ENCODE measurements around the gene OTOG. TPM values are rescaled to one million over a fixed set of nuclear protein-coding genes. Genes with fewer than 3 reads are reported as not detected.

Gene OTOG
- total and polyA plus RNA-seq, 2 donors (not counting 1 experiment from before 2014, with no cell fraction given) = not detected

- H4K20me1 ChIP-seq (ENCODE audit: control insufficient read depth, insufficient read depth, low read length, poor library complexity, severe bottlenecking) = no peaks in the 10 kb centered on the region
- no peaks in the 10 kb centered on the region for H3K27me3 ChIP-seq (replicated peaks in 1 of 4; ENCODE audit: control extremely low read depth in 1 of 4, control insufficient read depth in 3 of 4, insufficient read depth in 4 of 4, low read length in 3 of 4)
- peaks cover 0 to 1% (median 0%) of the 10 kb centered on the region in 3 donors for H3K9me3 ChIP-seq (ENCODE audit: control extremely low read depth in 1 of 3, control insufficient read depth in 2 of 3, insufficient read depth in 1 of 3, low read length in 2 of 3)
- H3K9me3 Mint-ChIP-seq (ENCODE audit: insufficient read depth) = peaks cover 2% of the 10 kb centered on the region
- H3K36me3 ChIP-seq (replicated peaks in 1 of 2; ENCODE audit: control extremely low read depth in 1 of 2, control insufficient read depth in 1 of 2, extremely low read depth in 1 of 2, insufficient read depth in 2 of 2, low read length in 1 of 2) = no peaks in the 10 kb centered on the region
- DNase-seq = no peak
- WGBS (ENCODE audit: insufficient coverage) = 99% methylated on average over 6 of the region's 8 CpGs
- no peak overlapping the region for H3K4me3 Mint-ChIP-seq
- intact Hi-C loops (cut with micrococcal nuclease) = no loop called here
- no peaks in the 10 kb centered on the region for H3K4me1 ChIP-seq (ENCODE audit: control insufficient read depth in 2 of 2, insufficient read depth in 2 of 2, low read length in 2 of 2)
- H3K4me2 ChIP-seq (replicated peaks; ENCODE audit: low read depth, low read length, poor library complexity, severe bottlenecking) = no peak overlapping the region
- no peaks in the 10 kb centered on the region for H3K79me2 ChIP-seq (ENCODE audit: control insufficient read depth, insufficient read depth, low read length)
- CTCF ChIA-PET = no interaction called here
- no peak overlapping the region for H3K27ac ChIP-seq (ENCODE audit: low read length in 2 of 2)
- H3K27me3 Mint-ChIP-seq = no peaks in the 10 kb centered on the region
- H2AFZ ChIP-seq (ENCODE audit: insufficient read depth, low read depth, low read length, poor library complexity, severe bottlenecking) = no peak overlapping the region
- no peak for ATAC-seq (ENCODE audit: low read depth)
- H3K4me3 ChIP-seq (ENCODE audit: control extremely low read depth in 1 of 5, extremely low read depth in 1 of 5, insufficient read depth in 1 of 5, low read depth in 2 of 5, low read length in 4 of 5) = no peak overlapping the region
- H3K9ac ChIP-seq (ENCODE audit: low read length) = no peak overlapping the region
- H3K4me1 Mint-ChIP-seq = no peaks in the 10 kb centered on the region
- POLR2A ChIA-PET = no interaction called here
- H3K27ac Mint-ChIP-seq = no peak overlapping the region
- TF ChIP-seq, protein P1, sequence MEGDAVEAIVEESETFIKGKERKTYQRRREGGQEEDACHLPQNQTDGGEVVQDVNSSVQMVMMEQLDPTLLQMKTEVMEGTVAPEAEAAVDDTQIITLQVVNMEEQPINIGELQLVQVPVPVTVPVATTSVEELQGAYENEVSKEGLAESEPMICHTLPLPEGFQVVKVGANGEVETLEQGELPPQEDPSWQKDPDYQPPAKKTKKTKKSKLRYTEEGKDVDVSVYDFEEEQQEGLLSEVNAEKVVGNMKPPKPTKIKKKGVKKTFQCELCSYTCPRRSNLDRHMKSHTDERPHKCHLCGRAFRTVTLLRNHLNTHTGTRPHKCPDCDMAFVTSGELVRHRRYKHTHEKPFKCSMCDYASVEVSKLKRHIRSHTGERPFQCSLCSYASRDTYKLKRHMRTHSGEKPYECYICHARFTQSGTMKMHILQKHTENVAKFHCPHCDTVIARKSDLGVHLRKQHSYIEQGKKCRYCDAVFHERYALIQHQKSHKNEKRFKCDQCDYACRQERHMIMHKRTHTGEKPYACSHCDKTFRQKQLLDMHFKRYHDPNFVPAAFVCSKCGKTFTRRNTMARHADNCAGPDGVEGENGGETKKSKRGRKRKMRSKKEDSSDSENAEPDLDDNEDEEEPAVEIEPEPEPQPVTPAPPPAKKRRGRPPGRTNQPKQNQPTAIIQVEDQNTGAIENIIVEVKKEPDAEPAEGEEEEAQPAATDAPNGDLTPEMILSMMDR (IDR thresholded peaks at IDR 0.05) = no peak
- TF ChIP-seq EZH2 (IDR thresholded peaks at IDR 0.05; ENCODE audit: borderline replicate concordance, insufficient read depth, low read depth, low read length, poor library complexity, severe bottlenecking) = no peak
These were observed 31.9 kb downstream of the OTOG start for GRCh38 chr11:17578958-17579357.

DNA sequence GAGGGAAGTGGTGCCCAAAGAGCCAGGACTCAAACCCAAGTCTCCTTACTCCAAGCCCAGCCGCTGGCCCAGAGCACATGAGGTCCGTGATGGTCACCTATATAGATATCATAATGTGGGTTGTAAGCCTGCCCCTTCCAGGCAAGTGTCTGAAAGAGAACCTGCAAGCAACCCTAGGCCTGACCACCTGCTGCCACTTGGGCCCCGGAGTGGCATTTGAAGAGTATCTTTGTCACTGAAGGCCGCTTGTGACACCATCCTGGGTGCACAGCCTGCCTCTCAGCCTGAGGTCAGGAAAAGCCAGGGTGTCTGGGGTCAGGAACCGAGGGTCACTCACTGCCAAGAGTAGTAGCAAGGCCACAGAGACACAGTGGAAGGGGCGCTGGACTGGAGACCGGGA is 32.4 kb downstream of the OTOG start:
- WGBS (ENCODE audit: insufficient coverage) = 86% methylated on average over 5 of the region's 7 CpGs

More for the DNA sequence above, 32.4 kb downstream of the OTOG start:
- Histone ChIP-seq H3K27me3 (replicated peaks in 1 of 4; ENCODE audit: control extremely low read depth in 1 of 4, control insufficient read depth in 3 of 4, insufficient read depth in 4 of 4, low read length in 3 of 4) (no peaks in the 10 kb centered on the region), H3K4me2 (replicated peaks; ENCODE audit: low read depth, low read length, poor library complexity, severe bottlenecking) (no peak overlapping the region), H3K4me1 (ENCODE audit: control insufficient read depth in 2 of 2, insufficient read depth in 2 of 2, low read length in 2 of 2) (no peaks in the 10 kb centered on the region), H3K79me2 (ENCODE audit: control insufficient read depth, insufficient read depth, low read length) (no peaks in the 10 kb centered on the region), H3K27ac (ENCODE audit: low read length in 2 of 2) (no peak overlapping the region), H3K36me3 (replicated peaks in 1 of 2; ENCODE audit: control extremely low read depth in 1 of 2, control insufficient read depth in 1 of 2, extremely low read depth in 1 of 2, insufficient read depth in 2 of 2, low read length in 1 of 2) (no peaks in the 10 kb centered on the region), H2AFZ (ENCODE audit: insufficient read depth, low read depth, low read length, poor library complexity, severe bottlenecking) (no peak overlapping the region), H4K20me1 (ENCODE audit: control insufficient read depth, insufficient read depth, low read length, poor library complexity, severe bottlenecking) (no peaks in the 10 kb centered on the region), H3K9ac (ENCODE audit: low read length) (no peak overlapping the region), H3K4me3 (ENCODE audit: control extremely low read depth in 1 of 5, extremely low read depth in 1 of 5, insufficient read depth in 1 of 5, low read depth in 2 of 5, low read length in 4 of 5) (no peak overlapping the region), H3K9me3 (ENCODE audit: control extremely low read depth in 1 of 3, control insufficient read depth in 2 of 3, insufficient read depth in 1 of 3, low read length in 2 of 3) (peaks cover 0 to 1% (median 0%) of the 10 kb centered on the region in 3 donors)
- DNase-seq = no peak
- intact Hi-C loops (cut with micrococcal nuclease) = no loop called here
- H3K4me3 Mint-ChIP-seq = no peak overlapping the region
- ChIA-PET CTCF (no interaction called here), POLR2A (no interaction called here)
- no peak overlapping the region for H3K27ac Mint-ChIP-seq
- H3K27me3 Mint-ChIP-seq = no peaks in the 10 kb centered on the region
- no peaks in the 10 kb centered on the region for H3K4me1 Mint-ChIP-seq
- ATAC-seq (ENCODE audit: low read depth) = no peak
- H3K9me3 Mint-ChIP-seq (ENCODE audit: insufficient read depth) = peaks cover 2% of the 10 kb centered on the region
- TF ChIP-seq, protein P1 (IDR thresholded peaks at IDR 0.05) = no peak
- no peak for TF ChIP-seq EZH2 (IDR thresholded peaks at IDR 0.05; ENCODE audit: borderline replicate concordance, insufficient read depth, low read depth, low read length, poor library complexity, severe bottlenecking)
